Stomach (tissue), 9 donors: ENCODE data around the gene ABTB2. TPM values are rescaled to one million over a fixed set of nuclear protein-coding genes. Genes with fewer than 3 reads are reported as not detected.

Source experiments
- DNase-seq, 2 donors: peaks; one replicate each; pipeline versions ENCODE4 v3.0.0 to v3.0.0-alpha.2; 2013 to 2019
- H3K27ac ChIP-seq, 5 donors: fragments of 200-600 bp in 4 of 5; sonication (generic) in 4 of 5; one replicate each; pipeline ENCODE4 v1.5.1; 2013 to 2019; ENCODE audit warnings: mild to moderate bottlenecking in 1 of 5, moderate library complexity in 1 of 5
- H3K27me3 ChIP-seq, 3 donors: fragments of 200-600 bp; sonication (generic); one replicate each; pipeline ENCODE4 v1.5.1; 2017 to 2019; ENCODE audit warnings: mixed run types in 1 of 3
- H3K36me3 ChIP-seq, 4 donors: fragments of 200-600 bp; sonication (generic); 1 replicate in 3 of 4; 2 replicates in 1 of 4; pipeline ENCODE4 v1.5.1; 2016 to 2019
- H3K4me1 ChIP-seq, 4 donors: fragments of 200-600 bp; sonication (generic); one replicate each; pipeline ENCODE4 v1.5.1; 2016 to 2019
- H3K4me3 ChIP-seq, 4 donors: fragments of 200-600 bp; sonication (generic) in 3 of 4; one replicate each; pipeline ENCODE4 v1.5.1; 2016 to 2019; ENCODE audit warnings: mild to moderate bottlenecking in 1 of 4
- H3K9me3 ChIP-seq, 4 donors: fragments of 200-600 bp; sonication (generic); one replicate each; pipeline ENCODE4 v1.5.1; 2016 to 2019
- EP300 ChIP-seq: sonication (generic); formaldehyde crosslinking; IDR thresholded peaks from one replicate; pipeline ENCODE4 v1.6.1; 2017; ENCODE audit warnings: antibody characterized with exemption
- POLR2A ChIP-seq, 4 donors: fragments of 450-650 bp; IDR thresholded peaks; one replicate each; pipeline ENCODE4 v1.6.1; 2016; ENCODE audit warnings: antibody characterized with exemption in 4 of 4, control low read depth in 2 of 4, mild to moderate bottlenecking in 1 of 4, moderate library complexity in 1 of 4
- POLR2AphosphoS5 ChIP-seq, 3 donors: sonication (generic); formaldehyde crosslinking; IDR thresholded peaks; one replicate each; pipeline ENCODE4 v1.6.1; 2016; ENCODE audit warnings: antibody characterized with exemption in 3 of 3
- WGBS, 5 donors: extraction: QIAGEN DNeasy Blood & Tissue Kit in 3 of 5; methylation state at CpG; one replicate each; pipeline versions ENCODE4 v1.1.5 to v1.1.7; 2013 to 2018; 5-methylcytosine and 5-hydroxymethylcytosine counted together
- intact Hi-C: fragments of 100-400 bp; cut with DNase I; formaldehyde crosslinking; loops from one replicate; pipeline ENCODE4 v1.15.1; 2023; ENCODE audit warnings: low total_unique reads
- polyA plus RNA-seq, 3 donors: library from polyadenylated mRNA; stranded (reverse); fragments of 200-250 nt; gene quantifications; one replicate each; pipeline ENCODE4 v1.2.3, GENCODE V29; 2013
- total RNA-seq, 5 donors: library from RNA; depleted of rRNA; stranded (reverse); fragments of >200 nt; gene quantifications; one replicate each; pipeline versions ENCODE4 v1.1.0 to v1.2.3, GENCODE V29; 2014 to 2016
- TF ChIP-seq, protein P1 (sequence below), 7 experiments: fragments of 450-650 bp in 4 of 7; fragments of 200-600 bp in 3 of 7; sonication (generic) in 3 of 7; IDR thresholded peaks; one replicate each; pipeline ENCODE4 v1.5.1; 2016 to 2019; ENCODE audit warnings: antibody characterized with exemption in 7 of 7, control low read depth in 2 of 7, mild to moderate bottlenecking in 1 of 7
- donor health status: healthy with polysubstance abuse.
- donor health status: Bipolar disorder and iron deficiency.
- donor health status: healthy.

Gene ABTB2
- total and polyA plus RNA-seq, 8 donors, result 0.58 to 12.7 (median 2.2) TPM

DNA sequence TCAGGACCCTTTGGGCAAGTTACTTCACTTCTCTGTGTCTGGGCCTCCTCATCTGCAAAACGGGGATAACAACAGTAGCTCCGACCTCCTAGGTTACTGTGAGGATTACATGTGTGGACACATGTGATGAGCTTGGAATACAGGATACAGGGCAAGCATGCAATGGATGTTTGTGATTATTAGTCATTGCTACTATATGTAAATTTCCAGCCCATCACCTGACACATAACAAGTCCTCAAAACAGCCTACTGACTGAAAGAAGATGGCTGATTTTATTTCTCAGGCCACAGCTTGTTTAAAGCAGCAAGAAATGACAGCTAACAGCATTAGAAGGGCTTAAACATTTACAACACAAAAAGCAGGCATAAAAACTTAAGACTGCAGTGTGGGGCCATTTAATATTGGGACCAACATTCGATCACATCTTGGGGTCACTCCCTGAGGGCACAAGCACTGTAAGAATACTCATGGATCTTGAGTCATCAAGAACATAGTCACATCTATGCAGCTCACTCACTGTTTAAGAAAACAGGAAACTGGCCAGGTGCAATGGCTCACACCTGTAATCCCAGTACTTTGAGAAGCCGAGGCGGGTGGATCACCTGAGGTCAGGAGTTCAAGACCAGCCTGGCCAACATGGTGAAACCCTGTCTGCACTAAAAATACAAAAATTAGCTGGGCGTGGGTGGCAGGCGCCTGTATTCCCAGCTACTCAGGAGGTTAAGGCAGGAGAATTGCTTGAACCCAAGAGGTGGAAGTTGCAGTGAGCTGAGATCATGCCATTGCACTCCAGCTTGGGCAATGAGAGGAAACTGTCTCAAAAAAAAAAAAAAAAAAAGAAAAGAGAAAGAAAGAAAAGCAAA is 49.5 kb downstream of the ABTB2 start:
- no peak overlapping the region for H3K27ac ChIP-seq
- peaks cover 0 to 12% (median 3%) of the 10 kb centered on the region in 4 donors for H3K4me1 ChIP-seq
- 76 to 90% (median 86%) methylated on average over 7 of the region's 7 CpGs for whole genome bisulfite sequencing, 5 donors
- DNase-seq, result no peak
- no peak overlapping the region for H3K4me3 ChIP-seq
- no peaks in the 10 kb centered on the region for H3K36me3 ChIP-seq
- TF ChIP-seq EP300 (no peak), POLR2AphosphoS5 (IDR thresholded peaks at IDR 0.05) (no peak)
- TF ChIP-seq, protein P1, sequence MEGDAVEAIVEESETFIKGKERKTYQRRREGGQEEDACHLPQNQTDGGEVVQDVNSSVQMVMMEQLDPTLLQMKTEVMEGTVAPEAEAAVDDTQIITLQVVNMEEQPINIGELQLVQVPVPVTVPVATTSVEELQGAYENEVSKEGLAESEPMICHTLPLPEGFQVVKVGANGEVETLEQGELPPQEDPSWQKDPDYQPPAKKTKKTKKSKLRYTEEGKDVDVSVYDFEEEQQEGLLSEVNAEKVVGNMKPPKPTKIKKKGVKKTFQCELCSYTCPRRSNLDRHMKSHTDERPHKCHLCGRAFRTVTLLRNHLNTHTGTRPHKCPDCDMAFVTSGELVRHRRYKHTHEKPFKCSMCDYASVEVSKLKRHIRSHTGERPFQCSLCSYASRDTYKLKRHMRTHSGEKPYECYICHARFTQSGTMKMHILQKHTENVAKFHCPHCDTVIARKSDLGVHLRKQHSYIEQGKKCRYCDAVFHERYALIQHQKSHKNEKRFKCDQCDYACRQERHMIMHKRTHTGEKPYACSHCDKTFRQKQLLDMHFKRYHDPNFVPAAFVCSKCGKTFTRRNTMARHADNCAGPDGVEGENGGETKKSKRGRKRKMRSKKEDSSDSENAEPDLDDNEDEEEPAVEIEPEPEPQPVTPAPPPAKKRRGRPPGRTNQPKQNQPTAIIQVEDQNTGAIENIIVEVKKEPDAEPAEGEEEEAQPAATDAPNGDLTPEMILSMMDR (IDR thresholded peaks at IDR 0.05), result no peak
- H3K27me3 ChIP-seq, result no peaks in the 10 kb centered on the region
- intact Hi-C loops, result no loop called here
- no peaks in the 10 kb centered on the region for H3K9me3 ChIP-seq

DNA sequence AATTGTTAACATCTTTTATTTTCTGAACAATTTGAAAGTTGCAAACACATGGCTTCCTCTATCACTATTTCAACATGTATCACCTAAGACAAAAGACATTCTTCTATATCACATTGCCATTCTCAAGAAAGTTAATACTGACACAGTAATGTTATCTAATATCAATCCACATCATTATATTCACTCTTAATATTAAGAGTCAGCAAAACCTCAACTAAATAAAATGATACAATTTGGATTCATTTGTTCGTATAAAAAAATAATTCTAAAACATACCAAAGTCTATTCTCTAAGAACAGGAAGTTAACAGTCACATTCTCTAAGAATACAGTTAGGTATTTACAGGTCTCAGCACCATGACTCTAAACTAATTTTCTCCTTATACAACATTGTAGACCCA is 52.0 kb downstream of the ABTB2 start:
- Histone ChIP-seq H3K27me3 (no peaks in the 10 kb centered on the region), H3K36me3 (no peaks in the 10 kb centered on the region), H3K27ac (no peak overlapping the region), H3K4me1 (peaks cover 0 to 37% (median 3%) of the 10 kb centered on the region in 4 donors), H3K9me3 (no peaks in the 10 kb centered on the region), H3K4me3 (no peak overlapping the region)
- WGBS, 5 donors, result 85 to 92% (median 90%) methylated on average over 1 of the region's 1 CpG
- intact Hi-C loops, result no loop called here
- no peak for DNase-seq
- TF ChIP-seq, protein P1 (IDR thresholded peaks at IDR 0.05), result no peak
- TF ChIP-seq POLR2AphosphoS5 (IDR thresholded peaks at IDR 0.05) (no peak), POLR2A (IDR thresholded peaks at IDR 0.05) (no peak), EP300 (no peak)

DNA sequence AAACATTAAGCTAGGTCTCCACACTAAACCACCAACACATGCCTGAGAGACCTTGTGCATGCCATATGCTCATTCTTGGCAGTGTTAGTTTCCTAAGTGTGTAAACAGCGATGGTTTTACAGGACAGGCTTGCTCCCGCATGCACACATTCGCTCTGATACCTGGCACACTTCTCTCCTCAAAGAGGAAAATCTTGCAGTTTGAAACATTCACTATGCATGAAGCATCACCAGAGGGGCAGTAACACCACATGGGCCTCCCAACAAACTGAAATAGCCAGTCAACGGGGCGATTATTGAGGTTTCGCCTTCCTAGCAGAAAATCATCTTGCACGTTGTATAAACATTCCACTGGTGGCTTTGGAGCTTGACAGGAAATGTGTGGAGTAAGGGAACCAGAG is 52.6 kb downstream of the ABTB2 start:
- no peak for DNase-seq
- 84 to 90% (median 88%) methylated on average over 7 of the region's 7 CpGs for WGBS, 5 donors
- H3K4me3 ChIP-seq, result no peak overlapping the region
- H3K27me3 ChIP-seq, result no peaks in the 10 kb centered on the region
- H3K27ac ChIP-seq, result no peak overlapping the region
- H3K9me3 ChIP-seq, result no peaks in the 10 kb centered on the region
- H3K4me1 ChIP-seq, result peaks cover 0 to 39% (median 3%) of the 10 kb centered on the region in 4 donors
- no peaks in the 10 kb centered on the region for H3K36me3 ChIP-seq
- TF ChIP-seq EP300 (no peak), POLR2AphosphoS5 (IDR thresholded peaks at IDR 0.05) (no peak), POLR2A (IDR thresholded peaks at IDR 0.05) (no peak)
- TF ChIP-seq, protein P1 (IDR thresholded peaks at IDR 0.05), result no peak
- intact Hi-C loops, result no loop called here

DNA sequence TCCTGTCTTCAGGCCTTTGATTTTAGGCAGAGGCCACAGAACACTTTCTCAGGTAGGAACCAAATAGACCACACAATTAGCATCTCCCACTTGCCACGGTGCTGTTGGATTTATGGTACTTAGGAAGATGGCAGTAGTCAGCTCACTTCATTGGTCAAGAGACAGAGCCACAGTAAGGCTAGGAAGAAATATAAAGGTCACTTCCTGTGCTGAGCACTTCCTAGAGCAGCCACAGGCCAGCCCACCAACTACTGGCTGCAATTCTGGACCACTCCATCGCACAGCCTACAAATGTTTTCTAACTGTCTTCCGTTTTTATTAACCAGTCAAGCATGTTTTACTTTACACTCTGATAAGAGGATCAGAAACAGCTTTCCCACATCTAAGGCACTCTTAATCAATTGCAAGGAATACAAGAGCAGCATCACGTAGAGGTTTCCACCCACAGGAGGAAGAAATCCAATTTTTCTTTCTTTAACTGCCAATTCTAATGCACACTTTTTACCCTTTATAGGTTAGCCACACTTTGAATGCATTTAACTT is 54.7 kb downstream of the ABTB2 start:
- no peak for TF ChIP-seq POLR2A (IDR thresholded peaks at IDR 0.05)
- no peak for TF ChIP-seq EP300
- TF ChIP-seq, protein P1 (IDR thresholded peaks at IDR 0.05), result no peak
- TF ChIP-seq POLR2AphosphoS5 (IDR thresholded peaks at IDR 0.05), result no peak
- no peak overlapping the region for H3K4me3 ChIP-seq
- WGBS, 5 donors, result 54 to 62% (median 59%) methylated on average over 4 of the region's 4 CpGs
- intact Hi-C loops, result no loop called here
- no peaks in the 10 kb centered on the region for H3K27me3 ChIP-seq
- H3K9me3 ChIP-seq, result no peaks in the 10 kb centered on the region
- H3K36me3 ChIP-seq, result no peaks in the 10 kb centered on the region
- no peak for DNase-seq
- H3K4me1 ChIP-seq, result peaks cover 0 to 28% (median 3%) of the 10 kb centered on the region in 4 donors
- H3K27ac ChIP-seq, result no peak overlapping the region
